HG03469 (cell line): ENCODE measurements around the gene BEND5.

Source experiments
- ATAC-seq: cut with Tn5 transposase; IDR thresholded peaks from one replicate; pipeline ENCODE4 v1.9.1; 2021; ENCODE audit warnings: mild to moderate bottlenecking, moderate library complexity, moderate number of reproducible peaks; ENCODE audit not compliant: unreplicated experiment

The BEND5 gene

GRCh38 chr1:48725341-48726046 lies 51.2 kb downstream of the BEND5 start:
- ATAC-seq: no peak

GRCh38 chr1:48720929-48721328 lies 55.8 kb downstream of the BEND5 start:
- ATAC-seq: no peak

DNA sequence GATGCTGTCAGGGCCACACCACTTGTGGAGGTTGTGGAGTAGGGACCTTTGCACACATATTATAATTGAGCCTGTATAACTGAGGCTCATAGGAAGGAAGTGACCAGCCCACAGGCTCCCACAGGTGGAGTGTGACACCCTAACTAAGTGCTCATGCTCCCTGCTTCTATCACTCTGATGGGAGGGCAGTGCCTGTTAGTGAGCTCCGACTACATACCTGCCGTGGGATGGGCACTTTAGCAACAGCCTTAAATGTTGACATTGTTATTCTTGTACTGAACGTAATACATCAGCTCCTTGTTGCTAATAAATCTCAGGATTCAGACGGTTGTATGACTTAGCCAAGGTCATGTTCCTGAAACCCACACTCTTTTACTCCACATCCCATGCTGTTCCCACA lies 58.0 kb downstream of the BEND5 start:
- ATAC-seq: no peak

GRCh38 chr1:48718116-48718630 lies 58.5 kb downstream of the BEND5 start:
- no peak for ATAC-seq

DNA sequence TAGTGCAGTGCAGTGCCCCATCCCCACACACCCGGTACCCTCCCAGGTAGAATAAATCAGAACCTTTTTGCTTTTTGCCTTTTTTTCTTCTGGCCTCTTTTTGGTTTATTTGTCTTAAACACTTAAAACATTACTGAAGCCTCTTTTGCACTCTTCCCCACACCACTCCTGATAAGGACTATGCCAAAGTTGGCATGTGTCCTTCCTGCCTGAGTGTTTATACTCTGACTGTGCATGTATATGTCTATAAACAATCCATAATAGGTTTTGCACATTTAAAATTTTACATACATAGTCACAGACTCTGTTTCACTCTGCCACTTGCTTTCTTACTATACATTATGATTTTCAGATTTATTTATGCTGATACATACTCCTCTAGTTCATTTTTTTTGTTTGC lies 59.6 kb downstream of the BEND5 start:
- no peak for ATAC-seq

DNA sequence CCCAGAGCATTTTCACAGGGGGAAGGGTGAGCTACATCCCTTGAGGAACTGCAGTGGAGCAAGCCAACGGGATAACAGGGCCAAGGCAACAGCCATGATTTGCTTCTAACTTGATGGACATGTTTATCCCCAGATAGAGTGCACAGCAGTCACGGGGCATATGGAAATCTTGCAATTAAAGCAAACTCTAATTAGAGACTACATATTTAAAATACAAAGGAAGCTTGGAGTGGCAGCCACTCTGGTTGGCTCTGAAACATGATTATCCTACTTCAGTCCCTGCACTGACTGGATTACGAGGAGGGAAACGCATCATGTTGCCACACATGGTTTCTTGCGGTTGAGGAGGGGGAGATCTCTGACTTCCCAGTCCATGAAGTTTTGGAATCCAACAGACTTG lies 60.8 kb downstream of the BEND5 start:
- ATAC-seq: no peak

DNA sequence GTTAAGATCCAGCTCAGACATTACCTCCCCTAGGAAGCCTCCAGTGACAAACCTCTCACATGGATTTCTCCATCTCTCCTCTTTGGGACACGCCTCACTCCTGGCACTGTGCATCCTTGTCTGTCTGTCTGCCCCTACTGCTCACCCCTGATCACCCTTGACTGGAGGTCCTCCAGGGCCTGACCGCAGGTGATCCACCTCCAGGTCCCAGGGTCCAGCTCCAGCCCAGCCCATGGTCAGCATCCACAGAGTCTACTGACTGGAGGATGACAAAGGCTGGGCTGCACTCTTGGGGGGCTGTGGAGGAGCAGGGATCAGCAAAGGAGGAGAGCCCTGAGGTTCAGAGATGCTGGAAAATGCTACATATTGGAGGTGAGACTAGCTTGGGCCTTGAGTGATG lies 65.8 kb downstream of the BEND5 start:
- no peak for ATAC-seq

DNA sequence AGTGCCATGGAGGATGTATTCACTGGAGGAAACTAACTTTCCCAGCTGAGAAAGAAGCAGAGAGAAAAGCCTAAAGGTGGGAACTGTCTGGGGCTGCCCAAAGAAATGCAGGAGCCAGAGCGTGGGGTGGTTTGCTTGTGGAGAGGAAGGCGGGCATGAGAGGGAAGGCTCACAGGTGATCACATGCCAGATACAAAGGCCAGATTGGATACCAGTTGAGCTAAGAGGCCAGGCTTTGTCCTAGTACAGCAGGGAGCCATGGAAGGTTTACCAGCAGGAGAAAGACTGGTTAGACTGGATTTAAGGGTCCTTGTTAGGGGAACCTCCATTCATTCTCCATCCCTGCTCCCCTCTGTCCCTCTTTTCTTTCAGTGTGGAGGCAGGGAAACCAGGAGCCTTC lies 66.4 kb downstream of the BEND5 start:
- no peak for ATAC-seq

GRCh38 chr1:48704736-48705135 lies 72.0 kb downstream of the BEND5 start:
- no peak for ATAC-seq

- ATAC-seq: no peak
Observed at GRCh38 chr1:48701445-48701844, 75.2 kb downstream of the BEND5 start.

DNA sequence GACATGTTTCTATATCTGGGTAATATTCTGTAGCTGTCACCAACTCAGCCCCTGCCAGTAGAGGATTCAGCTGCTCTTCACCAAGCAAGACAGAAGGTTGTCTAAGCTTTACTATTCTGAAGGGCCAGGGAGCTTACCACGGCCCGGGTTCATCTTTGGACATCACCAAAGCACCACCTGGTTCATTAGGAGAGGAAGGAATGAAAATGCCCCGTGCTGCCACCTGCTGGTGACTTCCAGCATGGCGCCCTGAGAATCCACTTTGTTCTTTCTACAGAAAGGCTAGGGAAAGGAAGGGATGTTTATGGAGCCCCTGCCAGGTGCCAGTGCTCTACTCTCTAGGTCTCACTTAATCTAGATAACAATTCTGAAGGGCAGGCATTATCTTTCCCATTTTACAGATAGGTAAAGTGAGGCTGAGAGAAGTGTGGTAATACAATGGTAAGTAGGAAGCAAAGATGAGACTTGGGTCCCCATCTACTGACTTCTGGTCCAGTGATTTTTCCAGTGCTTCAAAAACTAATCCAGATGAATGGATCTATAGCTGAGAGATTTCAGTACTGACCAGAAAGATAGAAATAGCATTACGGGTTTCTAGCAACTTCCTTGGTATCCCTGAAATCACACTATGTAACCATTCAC lies 79.5 kb downstream of the BEND5 start:
- ATAC-seq: peak; percentile 42

DNA sequence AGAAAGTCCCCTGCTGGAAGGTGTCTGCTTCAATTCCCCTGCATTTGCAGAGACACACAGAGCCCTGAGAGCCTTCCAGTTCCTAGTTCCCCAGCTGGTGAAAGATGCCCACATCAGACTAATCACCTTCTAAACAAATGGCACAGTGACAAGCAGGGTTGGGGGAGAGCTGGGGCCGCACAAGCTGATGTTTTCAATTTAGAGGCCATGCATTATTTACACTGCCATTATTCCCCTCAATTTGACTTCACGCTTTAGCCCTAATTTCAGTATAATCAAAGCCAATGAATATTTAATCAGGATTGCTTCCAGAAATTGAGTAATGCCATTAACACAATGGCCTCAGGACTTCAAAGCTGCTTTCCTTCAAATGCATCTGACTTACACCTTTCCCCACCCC lies 81.5 kb downstream of the BEND5 start:
- no peak for ATAC-seq

DNA sequence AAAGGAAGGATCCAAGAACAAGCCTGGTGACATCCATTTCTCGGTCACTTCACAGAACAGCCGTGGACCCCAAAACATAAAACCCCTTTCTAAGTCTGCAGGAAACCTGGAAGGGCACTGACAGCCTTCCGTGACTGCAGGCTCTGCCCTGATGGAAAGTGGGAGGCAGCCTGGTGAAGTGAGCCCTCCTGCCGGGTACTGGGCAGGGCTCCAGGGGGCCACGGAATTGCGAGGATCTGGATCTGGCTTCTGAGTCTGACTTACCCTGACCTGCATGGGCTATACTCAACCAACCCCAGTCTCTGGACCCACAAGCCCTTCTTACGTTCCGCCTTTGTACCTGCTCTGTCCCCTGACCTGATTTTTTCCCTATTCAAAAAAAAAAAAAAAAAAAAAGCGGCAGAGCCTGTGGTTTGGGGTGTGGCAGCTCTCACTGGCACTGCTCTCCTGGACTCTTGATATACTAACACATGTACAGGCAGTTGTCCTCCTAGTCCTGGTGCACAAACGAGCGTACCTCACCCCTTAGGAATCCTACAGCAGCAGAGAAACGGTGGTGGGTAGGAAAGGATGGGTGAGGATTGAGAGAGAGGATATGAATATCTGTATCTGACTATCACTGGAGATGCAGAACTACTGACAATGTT lies 82.9 kb downstream of the BEND5 start:
- no peak for ATAC-seq

- ATAC-seq: no peak
Observed at GRCh38 chr1:48693180-48693579, 83.5 kb downstream of the BEND5 start.

GRCh38 chr1:48692235-48692634 lies 84.5 kb downstream of the BEND5 start:
- no peak for ATAC-seq

- ATAC-seq: no peak
Observed at GRCh38 chr1:48691429-48692001, 85.2 kb downstream of the BEND5 start.

DNA sequence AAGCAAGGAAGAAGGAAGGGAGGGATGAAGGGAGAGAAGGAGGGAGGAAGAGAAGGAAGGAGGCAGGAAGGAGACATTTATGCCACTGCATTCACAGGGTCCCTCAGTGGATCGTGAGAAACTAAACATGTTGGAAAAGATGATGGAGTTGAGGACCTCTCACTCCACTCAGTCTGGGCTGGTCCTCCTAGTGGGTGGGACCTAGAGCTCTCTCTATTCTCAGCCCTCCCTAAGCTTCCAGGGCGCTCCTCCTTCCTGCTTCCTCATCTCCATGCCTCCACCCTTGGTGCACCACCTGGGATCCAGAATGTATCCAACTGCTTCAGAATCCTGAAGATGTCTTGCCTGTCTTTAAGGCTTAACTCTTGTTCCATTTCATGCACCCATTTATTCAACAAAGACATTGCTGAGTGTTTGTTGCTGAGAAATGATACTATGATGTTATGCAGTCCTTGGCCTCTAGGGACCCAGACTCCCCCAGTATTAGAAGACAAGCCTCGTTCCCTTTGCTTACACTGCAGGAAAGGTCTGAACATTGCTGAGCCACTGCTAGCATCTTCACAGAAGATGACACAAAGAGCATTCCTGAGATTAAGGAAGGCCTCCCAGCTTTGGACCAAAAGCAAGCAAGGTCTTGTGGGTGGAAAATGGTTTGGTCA lies 88.5 kb downstream of the BEND5 start:
- ATAC-seq: no peak

DNA sequence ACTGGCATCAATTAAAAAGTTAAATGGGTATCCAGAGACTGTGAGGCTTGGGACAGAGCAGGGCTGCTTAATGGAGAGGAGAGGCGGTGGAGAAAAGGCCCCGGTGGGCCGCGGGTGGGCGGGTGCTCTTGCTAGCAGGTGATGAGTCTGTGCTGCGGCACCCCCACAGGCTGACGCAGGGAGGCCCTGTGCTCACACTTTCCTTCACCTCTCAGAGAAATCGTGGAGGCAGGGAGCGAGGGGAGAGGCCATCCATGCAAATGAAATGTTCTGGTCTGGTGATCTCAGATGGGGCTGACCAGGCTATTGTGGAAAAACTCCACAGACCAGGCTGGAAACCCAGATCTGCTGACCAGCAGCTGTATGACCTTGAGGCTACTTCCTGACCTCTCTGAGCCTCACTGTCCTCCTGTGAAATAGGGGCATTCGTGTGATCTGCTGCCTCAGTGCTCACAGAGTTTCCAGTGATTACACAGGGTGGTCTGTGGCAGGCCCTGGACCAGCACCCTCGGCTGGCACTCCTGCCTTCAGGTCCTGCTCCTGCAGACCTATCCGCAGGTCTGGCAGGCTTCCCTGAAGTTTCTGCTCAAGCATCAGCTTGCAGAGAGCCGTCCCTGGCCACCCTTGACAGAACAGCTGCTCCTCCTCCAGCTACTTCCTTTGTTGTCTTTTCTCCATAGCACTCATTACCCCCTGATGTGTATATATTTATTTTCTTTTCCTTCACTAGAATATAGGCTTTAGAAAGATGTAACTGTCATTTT lies 89.2 kb downstream of the BEND5 start:
- no peak for ATAC-seq

DNA sequence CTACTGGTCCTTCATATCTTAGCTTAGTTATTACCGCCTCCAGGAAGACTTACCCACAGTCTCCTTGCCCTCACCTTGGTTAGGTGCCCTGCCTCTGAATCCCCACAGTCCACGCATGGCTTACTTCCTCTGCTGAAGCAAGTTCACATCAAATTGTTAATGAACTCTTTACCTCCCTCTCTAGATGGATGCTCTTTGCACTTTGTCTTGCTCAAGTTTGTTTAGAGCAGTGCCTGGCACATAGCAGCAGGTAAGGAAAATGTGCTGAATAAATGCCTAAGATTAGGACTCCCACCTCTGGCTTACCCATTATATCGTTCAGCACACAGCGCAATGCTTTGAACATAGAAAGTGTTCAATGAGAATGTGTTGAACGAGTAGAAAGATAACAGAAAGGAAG lies 90.5 kb downstream of the BEND5 start:
- ATAC-seq: no peak

DNA sequence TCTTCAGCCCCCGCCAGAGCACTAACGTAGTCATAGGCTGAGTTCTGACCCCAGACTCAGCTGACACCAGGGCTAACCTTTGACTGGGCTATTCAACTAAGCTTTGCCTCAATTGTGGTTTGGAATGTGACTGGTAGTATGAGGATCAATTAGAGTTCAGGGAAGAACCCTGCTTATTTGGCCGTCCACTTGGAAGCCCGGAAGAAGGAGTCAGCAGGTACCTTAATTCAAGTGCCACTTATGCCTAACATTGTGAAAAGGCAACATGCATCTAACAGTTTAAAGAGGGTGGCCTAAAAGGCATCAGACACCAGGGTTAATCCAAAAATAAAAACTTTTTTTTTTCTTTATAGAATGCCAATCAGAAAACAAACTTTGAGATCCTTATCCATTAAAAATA lies 92.3 kb downstream of the BEND5 start:
- ATAC-seq: no peak
